GM10266 (cell line): ENCODE measurements around the gene PAPPA2.

ENCODE experiments used
- DNase-seq: peaks from one replicate; pipeline ENCODE4 v3.0.0; 2012; ENCODE audit errors: extremely low spot score
- CTCF ChIP-seq: IDR thresholded peaks from 2 replicates; pipeline ENCODE4 v1.5.1; 2012; ENCODE audit warnings: mild to moderate bottlenecking, low read depth; ENCODE audit not compliant: control insufficient read depth, insufficient read depth; ENCODE audit errors: missing control alignments

Gene PAPPA2

GRCh38 chr1:176501599-176501998 lies 38.6 kb downstream of the PAPPA2 start:
- no peak for TF ChIP-seq CTCF
- no peak for DNase-seq

- no peak for TF ChIP-seq CTCF
- no peak for DNase-seq
These were observed 42.0 kb downstream of the PAPPA2 start for GRCh38 chr1:176504848-176505553.

- no peak for TF ChIP-seq CTCF
These were observed 50.0 kb downstream of the PAPPA2 start for GRCh38 chr1:176512966-176513365.

GRCh38 chr1:176515310-176515709 lies 52.3 kb downstream of the PAPPA2 start:
- no peak for DNase-seq
- no peak for TF ChIP-seq CTCF

More at GRCh38 chr1:176512966-176513365, 50.0 kb downstream of the PAPPA2 start:
- no peak for DNase-seq

- no peak for TF ChIP-seq CTCF
- DNase-seq: no peak
These were observed 54.5 kb downstream of the PAPPA2 start for GRCh38 chr1:176517484-176517883.

- no peak for TF ChIP-seq CTCF
- no peak for DNase-seq
These were observed 58.2 kb downstream of the PAPPA2 start for GRCh38 chr1:176521211-176521610.

- DNase-seq: no peak
- no peak for TF ChIP-seq CTCF
These were observed 59.4 kb downstream of the PAPPA2 start for GRCh38 chr1:176522310-176522845.
